HUES64 (cell line): ENCODE data around the gene AKAP1.
"Not testable (repeated sequence)": the region's sequence is repeated elsewhere in the genome, so short reads cannot be mapped to it uniquely, and the experiment has no call there.

ENCODE experiments used
- H3K27ac ChIP-seq: 2 replicates; pipeline ENCODE4 v1.7.0; 2013; ENCODE audit warnings: low read depth, low read length, inconsistent platforms
- H3K27me3 ChIP-seq: 2 replicates; pipeline ENCODE4 v1.6.1; 2013; ENCODE audit warnings: mild to moderate bottlenecking, low read length; ENCODE audit not compliant: insufficient read depth
- H3K36me3 ChIP-seq: 2 replicates; pipeline ENCODE4 v1.6.1; 2013; ENCODE audit warnings: mild to moderate bottlenecking, low read length; ENCODE audit not compliant: insufficient read depth
- H3K4me1 ChIP-seq: 2 replicates; pipeline ENCODE4 v1.6.1; 2013; ENCODE audit warnings: mild to moderate bottlenecking, low read length, moderate library complexity; ENCODE audit not compliant: insufficient read depth
- H3K4me3 ChIP-seq: 2 replicates; pipeline ENCODE4 v1.5.1; 2013; ENCODE audit warnings: mild to moderate bottlenecking, low read length, moderate library complexity
- H3K9ac ChIP-seq: 2 replicates; pipeline ENCODE4 v1.6.1; 2013; ENCODE audit warnings: mild to moderate bottlenecking, low read depth, low read length
- H3K9me3 ChIP-seq: 2 replicates; pipeline ENCODE4 v1.6.1; 2013; ENCODE audit warnings: low read depth, low read length; ENCODE audit not compliant: insufficient read depth
- WGBS: fragments of 150-250, 120-280 bp; methylation state at CpG from one replicate; pipeline ENCODE4 v1.1.7; 2013; ENCODE audit warnings: missing lambda C conversion rate; 5-methylcytosine and 5-hydroxymethylcytosine counted together

AKAP1 gene

DNA sequence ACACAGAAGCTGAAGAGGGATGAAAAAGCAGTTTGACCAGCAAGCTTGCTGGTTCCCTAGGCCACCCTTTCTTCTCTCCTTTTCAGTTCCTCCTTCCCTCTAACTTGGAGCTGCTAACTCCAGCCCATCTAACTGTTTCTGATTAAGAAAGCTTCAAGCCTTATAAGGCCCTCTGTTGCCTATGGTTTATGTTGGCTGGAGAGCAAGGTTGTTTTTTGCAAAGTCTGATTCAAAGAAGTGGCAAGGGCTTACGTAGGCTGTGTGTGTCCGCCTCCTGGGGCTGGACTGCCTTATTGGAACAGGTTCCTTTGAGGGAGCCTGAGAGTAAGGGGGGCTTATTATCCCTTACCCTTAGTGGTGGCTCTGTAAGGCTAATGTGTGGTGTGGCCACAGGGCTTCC lies 7.1 kb downstream of the AKAP1 start:
- WGBS, result 88% methylated on average over 2 of the region's 2 CpGs
- Histone ChIP-seq H3K4me3 (no peak overlapping the region), H3K27me3 (peaks cover under 1% of the 10 kb centered on the region; the same call in 1 of the 2 replicates), H3K9me3 (no peaks in the 10 kb centered on the region), H3K4me1 (peaks cover 56% of the 10 kb centered on the region), H3K27ac (no peak overlapping the region), H3K9ac (no peak overlapping the region), H3K36me3 (no peaks in the 10 kb centered on the region)

DNA sequence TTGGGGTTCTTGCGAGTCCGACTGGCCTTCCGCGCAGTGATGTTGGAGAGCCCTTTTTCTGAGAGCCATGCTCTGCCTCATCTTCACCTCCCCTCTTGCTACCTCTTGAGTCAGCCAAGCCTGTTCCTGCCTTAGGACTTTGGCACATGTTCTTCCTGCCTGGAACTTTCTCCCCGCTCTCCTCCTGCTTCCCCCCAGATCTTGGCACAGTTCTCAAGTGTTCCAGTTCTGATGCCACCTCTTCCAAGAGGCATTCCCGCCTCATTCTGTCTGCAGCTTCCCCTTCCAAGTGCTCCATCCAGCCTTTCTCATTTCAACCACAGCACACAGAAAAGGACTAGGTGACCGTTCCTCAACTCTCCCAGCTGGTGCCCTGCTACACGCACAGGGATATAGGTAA lies 7.7 kb downstream of the AKAP1 start:
- H3K4me1 ChIP-seq, result peaks cover 56% of the 10 kb centered on the region
- 94% methylated on average over 8 of the region's 8 CpGs for WGBS
- no peak overlapping the region for H3K4me3 ChIP-seq
- H3K9ac ChIP-seq, result no peak overlapping the region
- H3K27me3 ChIP-seq, result no peaks in the 10 kb centered on the region
- H3K36me3 ChIP-seq, result no peaks in the 10 kb centered on the region
- H3K9me3 ChIP-seq, result no peaks in the 10 kb centered on the region
- no peak overlapping the region for H3K27ac ChIP-seq

- H3K4me1 ChIP-seq, result peaks cover 42% of the 10 kb centered on the region
- H3K9me3 ChIP-seq, result no peaks in the 10 kb centered on the region
- H3K36me3 ChIP-seq, result no peaks in the 10 kb centered on the region
- 93% methylated on average over 6 of the region's 6 CpGs for WGBS
- no peak overlapping the region for H3K9ac ChIP-seq
- no peak overlapping the region for H3K27ac ChIP-seq
- no peak overlapping the region for H3K4me3 ChIP-seq
- no peaks in the 10 kb centered on the region for H3K27me3 ChIP-seq
Measured at GRCh38 chr17:57096472-57097202, 11.6 kb downstream of the AKAP1 start.

GRCh38 chr17:57097832-57098421 lies 12.9 kb downstream of the AKAP1 start:
- H3K36me3 ChIP-seq, result no peaks in the 10 kb centered on the region
- H3K4me3 ChIP-seq, result no peak overlapping the region
- WGBS, result 86% methylated on average over 2 of the region's 2 CpGs
- no peaks in the 10 kb centered on the region for H3K9me3 ChIP-seq
- H3K27me3 ChIP-seq, result no peaks in the 10 kb centered on the region
- H3K4me1 ChIP-seq, result peaks cover 32% of the 10 kb centered on the region
- no peak overlapping the region for H3K27ac ChIP-seq
- H3K9ac ChIP-seq, result no peak overlapping the region

- Histone ChIP-seq H3K36me3 (no peaks in the 10 kb centered on the region), H3K27me3 (no peaks in the 10 kb centered on the region), H3K27ac (peak overlapping the region; percentile 36; the same call in 1 of the 2 replicates), H3K4me1 (peaks cover 25% of the 10 kb centered on the region), H3K9me3 (no peaks in the 10 kb centered on the region), H3K4me3 (no peak overlapping the region), H3K9ac (no peak overlapping the region)
- 94% methylated on average over 3 of the region's 3 CpGs for WGBS
Measured at GRCh38 chr17:57099165-57099564, 14.1 kb downstream of the AKAP1 start.

DNA sequence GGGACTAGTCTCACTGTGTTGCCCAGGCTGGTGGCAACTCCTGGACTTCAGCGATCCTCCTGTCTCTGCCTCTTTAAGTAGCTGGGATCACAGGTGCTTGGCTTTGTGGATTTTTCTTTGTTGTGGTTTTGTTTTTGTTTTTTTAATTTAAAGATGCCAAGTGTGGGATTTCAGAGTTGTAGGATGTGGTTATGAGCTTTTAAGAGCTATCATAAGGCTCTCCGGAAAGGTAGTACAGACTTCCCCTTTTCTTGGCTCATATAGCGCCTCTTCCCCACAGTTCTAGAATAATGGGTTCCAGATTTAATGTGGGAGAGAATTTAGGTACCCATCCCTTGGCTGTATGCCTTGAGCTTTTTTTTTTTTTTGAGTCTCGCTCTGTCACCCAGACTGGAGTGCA lies 17.1 kb downstream of the AKAP1 start:
- Histone ChIP-seq H3K9ac (no peak overlapping the region), H3K27ac (no peak overlapping the region), H3K36me3 (peaks cover 5% of the 10 kb centered on the region), H3K27me3 (no peaks in the 10 kb centered on the region), H3K9me3 (no peaks in the 10 kb centered on the region), H3K4me1 (peaks cover 27% of the 10 kb centered on the region), H3K4me3 (no peak overlapping the region)
- WGBS, result 98% methylated on average over 3 of the region's 4 CpGs

DNA sequence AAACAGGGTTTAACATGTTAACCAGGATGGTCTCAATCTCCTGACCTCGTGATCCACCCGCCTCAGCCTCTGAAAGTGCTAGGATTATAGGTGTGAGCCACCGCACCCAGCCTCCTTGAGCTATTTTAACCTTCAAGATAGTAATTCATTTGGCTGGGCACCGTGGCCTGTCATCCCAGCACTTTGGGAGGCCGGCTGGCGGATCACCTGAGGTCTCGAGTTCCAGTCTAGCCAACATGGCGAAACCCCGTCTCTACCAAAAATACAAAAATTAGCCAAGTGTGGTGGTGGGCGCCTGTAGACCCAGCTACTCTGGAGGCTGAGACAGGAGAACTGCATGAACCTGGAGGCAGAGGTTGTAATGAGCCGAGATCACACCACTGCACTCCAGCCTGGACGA lies 17.6 kb downstream of the AKAP1 start:
- H3K36me3 ChIP-seq, H3K27me3 ChIP-seq, H3K27ac ChIP-seq, H3K9ac ChIP-seq, H3K4me3 ChIP-seq, H3K9me3 ChIP-seq: not testable (repeated sequence)
- WGBS, result 92% methylated on average over 12 of the region's 12 CpGs
- peaks cover 26% of the 10 kb centered on the region for H3K4me1 ChIP-seq

GRCh38 chr17:57104461-57105175 lies 19.6 kb downstream of the AKAP1 start:
- H3K9ac ChIP-seq, result no peak overlapping the region
- H3K27me3 ChIP-seq, result no peaks in the 10 kb centered on the region
- H3K27ac ChIP-seq, result no peak overlapping the region
- WGBS, result 94% methylated on average over 7 of the region's 7 CpGs
- peaks cover 5% of the 10 kb centered on the region for H3K36me3 ChIP-seq
- H3K4me3 ChIP-seq, result no peak overlapping the region
- no peaks in the 10 kb centered on the region for H3K9me3 ChIP-seq
- peaks cover 25% of the 10 kb centered on the region; the same call in 1 of the 2 replicates for H3K4me1 ChIP-seq

DNA sequence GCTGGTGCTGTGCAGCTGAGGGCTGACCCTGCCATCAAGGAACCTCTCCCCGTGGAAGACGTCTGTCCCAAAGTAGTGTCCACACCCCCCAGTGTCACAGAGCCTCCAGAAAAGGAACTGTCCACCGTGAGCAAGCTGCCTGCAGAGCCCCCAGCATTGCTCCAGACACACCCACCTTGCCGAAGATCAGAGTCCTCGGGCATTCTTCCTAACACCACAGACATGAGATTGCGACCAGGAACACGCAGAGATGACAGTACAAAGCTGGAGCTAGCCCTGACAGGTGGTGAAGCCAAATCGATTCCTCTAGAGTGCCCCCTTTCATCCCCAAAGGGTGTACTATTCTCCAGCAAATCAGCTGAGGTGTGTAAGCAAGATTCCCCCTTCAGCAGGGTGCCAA lies 20.5 kb downstream of the AKAP1 start:
- Histone ChIP-seq H3K9me3 (no peaks in the 10 kb centered on the region), H3K9ac (no peak overlapping the region), H3K27ac (no peak overlapping the region), H3K36me3 (peaks cover 10% of the 10 kb centered on the region), H3K4me1 (peaks cover 23% of the 10 kb centered on the region; the same call in 1 of the 2 replicates), H3K4me3 (no peak overlapping the region), H3K27me3 (no peaks in the 10 kb centered on the region)
- 95% methylated on average over 8 of the region's 8 CpGs for whole genome bisulfite sequencing

GRCh38 chr17:57106107-57106835 lies 21.2 kb downstream of the AKAP1 start:
- H3K27me3 ChIP-seq, result no peaks in the 10 kb centered on the region

More at GRCh38 chr17:57106107-57106835, 21.2 kb downstream of the AKAP1 start:
- no peak overlapping the region for H3K27ac ChIP-seq
- no peak overlapping the region for H3K9ac ChIP-seq
- H3K36me3 ChIP-seq, result peaks cover 11% of the 10 kb centered on the region
- H3K4me3 ChIP-seq, result no peak overlapping the region
- H3K9me3 ChIP-seq, result no peaks in the 10 kb centered on the region
- H3K4me1 ChIP-seq, result peaks cover 23% of the 10 kb centered on the region; the same call in 1 of the 2 replicates
- WGBS, result 90% methylated on average over 17 of the region's 17 CpGs
